ENCODE measurements around the gene CER1.

GRCh38 chr9:14748373-14748772 is 25.8 kb upstream of the CER1 start:
- TF ChIP-seq CTCF (IDR thresholded peaks at IDR 0.05; ENCODE audit: poor library complexity, severe bottlenecking) (no peak), TAF1 (IDR thresholded peaks at IDR 0.05; ENCODE audit: low read depth) (no peak), SMC3 (conservative IDR thresholded peaks at IDR 0.05; ENCODE audit: poor library complexity) (no peak), POLR2AphosphoS5 (IDR thresholded peaks at IDR 0.05) (no peak), RAD21 (conservative IDR thresholded peaks at IDR 0.05) (no peak)
- TF ChIP-seq, protein P1, sequence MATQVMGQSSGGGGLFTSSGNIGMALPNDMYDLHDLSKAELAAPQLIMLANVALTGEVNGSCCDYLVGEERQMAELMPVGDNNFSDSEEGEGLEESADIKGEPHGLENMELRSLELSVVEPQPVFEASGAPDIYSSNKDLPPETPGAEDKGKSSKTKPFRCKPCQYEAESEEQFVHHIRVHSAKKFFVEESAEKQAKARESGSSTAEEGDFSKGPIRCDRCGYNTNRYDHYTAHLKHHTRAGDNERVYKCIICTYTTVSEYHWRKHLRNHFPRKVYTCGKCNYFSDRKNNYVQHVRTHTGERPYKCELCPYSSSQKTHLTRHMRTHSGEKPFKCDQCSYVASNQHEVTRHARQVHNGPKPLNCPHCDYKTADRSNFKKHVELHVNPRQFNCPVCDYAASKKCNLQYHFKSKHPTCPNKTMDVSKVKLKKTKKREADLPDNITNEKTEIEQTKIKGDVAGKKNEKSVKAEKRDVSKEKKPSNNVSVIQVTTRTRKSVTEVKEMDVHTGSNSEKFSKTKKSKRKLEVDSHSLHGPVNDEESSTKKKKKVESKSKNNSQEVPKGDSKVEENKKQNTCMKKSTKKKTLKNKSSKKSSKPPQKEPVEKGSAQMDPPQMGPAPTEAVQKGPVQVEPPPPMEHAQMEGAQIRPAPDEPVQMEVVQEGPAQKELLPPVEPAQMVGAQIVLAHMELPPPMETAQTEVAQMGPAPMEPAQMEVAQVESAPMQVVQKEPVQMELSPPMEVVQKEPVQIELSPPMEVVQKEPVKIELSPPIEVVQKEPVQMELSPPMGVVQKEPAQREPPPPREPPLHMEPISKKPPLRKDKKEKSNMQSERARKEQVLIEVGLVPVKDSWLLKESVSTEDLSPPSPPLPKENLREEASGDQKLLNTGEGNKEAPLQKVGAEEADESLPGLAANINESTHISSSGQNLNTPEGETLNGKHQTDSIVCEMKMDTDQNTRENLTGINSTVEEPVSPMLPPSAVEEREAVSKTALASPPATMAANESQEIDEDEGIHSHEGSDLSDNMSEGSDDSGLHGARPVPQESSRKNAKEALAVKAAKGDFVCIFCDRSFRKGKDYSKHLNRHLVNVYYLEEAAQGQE (IDR thresholded peaks at IDR 0.05; ENCODE audit: borderline replicate concordance): no peak
